Stimulated activated naive CD8-positive, alpha-beta T cell treated with anti-CD3 and anti-CD28 coated beads, Interleukin-15, amount 100 ng/mL, for 72 hours (primary cell): ENCODE measurements around the gene EVC.
"Not testable (repeated sequence)": the region's sequence is repeated elsewhere in the genome, so short reads cannot be mapped to it uniquely, and the experiment has no call there.

ENCODE experiments used
- ATAC-seq: fragments of 150-1000 bp; cut with Tn5 transposase; 2 replicates; pipeline ENCODE4 v1.10.0; 2021; ENCODE audit warnings: mild to moderate bottlenecking, moderate library complexity
- DNase-seq, 2 donors: peaks; one replicate each; pipeline ENCODE4 v3.0.0; 2021 to 2022
- H3K27ac Mint-ChIP-seq, 2 donors: one replicate each; pipeline ENCODE4 v1.8.0; 2022; ENCODE audit warnings: mild to moderate bottlenecking in 2 of 2, mixed read lengths in 2 of 2, moderate library complexity in 2 of 2
- H3K27me3 Mint-ChIP-seq: one replicate; pipeline ENCODE4 v1.8.0; 2022; ENCODE audit warnings: mixed read lengths
- H3K4me1 Mint-ChIP-seq: one replicate; pipeline ENCODE4 v1.8.0; 2022; ENCODE audit warnings: mild to moderate bottlenecking, mixed read lengths
- H3K4me3 Mint-ChIP-seq, 2 donors: one replicate each; pipeline ENCODE4 v1.8.0; 2022; ENCODE audit warnings: mild to moderate bottlenecking in 2 of 2, mixed read lengths in 2 of 2, moderate library complexity in 1 of 2
- H3K9me3 Mint-ChIP-seq, 2 donors: one replicate each; pipeline ENCODE4 v1.8.0; 2022; ENCODE audit warnings: mixed read lengths in 2 of 2

EVC gene

GRCh38 chr4:5815641-5816040 lies 104.6 kb downstream of the EVC start:
- ATAC-seq, result no peak
- DNase-seq, result no peak
- no peak overlapping the region for H3K27ac Mint-ChIP-seq
- no peak overlapping the region for H3K4me3 Mint-ChIP-seq
- H3K4me1 Mint-ChIP-seq, result no peaks in the 10 kb centered on the region
- no peaks in the 10 kb centered on the region for H3K27me3 Mint-ChIP-seq
- H3K9me3 Mint-ChIP-seq, result no peaks in the 10 kb centered on the region

GRCh38 chr4:5816101-5816500 lies 105.1 kb downstream of the EVC start:
- DNase-seq, result no peak
- Mint-ChIP-seq H3K27ac (no peak overlapping the region), H3K4me1 (no peaks in the 10 kb centered on the region)

DNA sequence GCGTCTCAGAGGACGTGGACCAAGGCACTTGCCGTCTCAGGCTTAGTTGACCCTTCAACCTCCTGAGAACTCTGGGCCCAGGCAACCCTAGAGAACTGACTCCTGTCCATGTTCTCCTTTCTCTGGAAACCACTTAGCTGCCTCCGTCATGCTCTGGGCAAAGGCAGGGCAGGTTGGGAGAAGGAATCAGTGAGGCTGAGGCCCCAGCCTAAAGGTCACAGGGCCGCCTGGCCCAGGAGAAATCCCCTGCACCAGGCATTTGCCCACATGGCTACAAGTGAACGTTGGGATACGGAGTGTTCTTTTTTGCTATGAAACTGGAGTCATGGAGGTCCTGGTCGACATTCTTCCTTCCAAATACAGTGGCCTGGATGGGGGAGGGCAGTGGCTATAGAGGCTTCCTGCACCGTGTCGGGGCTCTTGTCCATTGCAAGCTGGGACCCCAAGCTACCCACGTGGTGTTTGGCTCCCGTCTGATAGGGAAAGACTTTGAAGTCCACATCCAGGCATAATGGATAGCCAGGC lies 105.9 kb downstream of the EVC start:
- ATAC-seq (no peak), DNase-seq (no peak)
- no peak overlapping the region for H3K4me3 Mint-ChIP-seq
- no peaks in the 10 kb centered on the region for H3K4me1 Mint-ChIP-seq
- no peaks in the 10 kb centered on the region for H3K27me3 Mint-ChIP-seq
- peak overlapping the region; percentile 80 to 89 for H3K27ac Mint-ChIP-seq
- no peaks in the 10 kb centered on the region for H3K9me3 Mint-ChIP-seq

More at GRCh38 chr4:5816101-5816500, 105.1 kb downstream of the EVC start:
- Mint-ChIP-seq H3K9me3 (no peaks in the 10 kb centered on the region), H3K4me3 (no peak overlapping the region), H3K27me3 (no peaks in the 10 kb centered on the region)
- no peak for ATAC-seq

DNA sequence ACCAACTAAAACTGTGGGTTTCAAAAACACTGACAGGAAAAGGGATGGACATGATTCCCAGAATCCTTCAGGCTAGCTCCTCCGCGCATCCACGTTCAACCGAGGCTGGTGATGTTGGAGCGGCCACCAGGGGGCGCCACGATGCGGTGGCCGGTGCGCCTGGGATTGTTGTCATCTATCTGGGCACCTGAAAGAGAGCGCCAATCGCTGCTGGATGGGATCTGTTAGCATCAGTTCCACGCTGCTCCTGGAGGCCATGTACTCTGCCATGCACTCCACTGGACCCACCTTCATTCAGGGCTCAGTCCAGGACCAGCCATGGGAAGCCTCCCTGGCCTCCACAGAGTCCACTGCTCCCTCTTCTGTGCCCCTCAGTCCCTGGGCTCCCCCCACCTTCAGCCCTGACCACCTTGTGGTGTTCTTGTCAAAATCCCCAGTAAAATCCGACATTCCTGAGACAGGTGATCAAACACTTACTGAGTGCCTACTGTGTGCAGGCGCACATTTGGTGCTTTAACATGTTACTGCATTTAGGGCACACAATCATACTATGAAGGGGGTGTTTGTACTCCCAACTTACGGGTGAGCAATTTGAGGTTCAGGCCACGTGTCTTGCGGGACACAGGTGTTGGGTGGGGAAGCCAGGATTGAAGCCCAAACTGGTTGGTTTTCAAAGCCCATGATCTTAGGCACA lies 110.8 kb downstream of the EVC start:
- no peak for DNase-seq
- Mint-ChIP-seq H3K9me3 (no peaks in the 10 kb centered on the region), H3K4me1 (peaks cover 9% of the 10 kb centered on the region), H3K27ac (no peak overlapping the region), H3K27me3 (peaks cover 2% of the 10 kb centered on the region), H3K4me3 (no peak overlapping the region)
- ATAC-seq, result no peak

DNA sequence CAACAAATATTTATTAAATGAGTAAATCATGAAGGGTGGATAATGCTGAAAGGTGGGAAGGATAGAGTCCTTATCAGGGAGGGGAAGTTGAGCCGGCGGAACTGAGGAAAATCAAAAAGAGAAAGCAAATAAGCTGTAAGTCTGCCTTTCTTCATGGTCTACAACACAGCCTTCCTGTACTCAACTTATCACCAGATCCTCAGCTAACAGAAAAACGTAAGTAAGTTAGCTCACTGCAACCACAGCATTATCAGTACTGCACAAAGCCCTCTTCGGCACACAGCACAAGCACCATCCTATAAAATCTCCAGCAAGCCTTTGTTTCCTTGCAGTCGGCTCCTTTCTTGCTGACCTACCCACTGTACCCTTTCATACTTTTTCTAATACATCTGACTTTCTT lies 111.6 kb downstream of the EVC start:
- Mint-ChIP-seq H3K9me3 (no peaks in the 10 kb centered on the region), H3K27me3 (peaks cover 10% of the 10 kb centered on the region), H3K27ac (no peak overlapping the region), H3K4me1 (peaks cover 16% of the 10 kb centered on the region), H3K4me3 (no peak overlapping the region)
- DNase-seq, result no peak
- no peak for ATAC-seq

DNA sequence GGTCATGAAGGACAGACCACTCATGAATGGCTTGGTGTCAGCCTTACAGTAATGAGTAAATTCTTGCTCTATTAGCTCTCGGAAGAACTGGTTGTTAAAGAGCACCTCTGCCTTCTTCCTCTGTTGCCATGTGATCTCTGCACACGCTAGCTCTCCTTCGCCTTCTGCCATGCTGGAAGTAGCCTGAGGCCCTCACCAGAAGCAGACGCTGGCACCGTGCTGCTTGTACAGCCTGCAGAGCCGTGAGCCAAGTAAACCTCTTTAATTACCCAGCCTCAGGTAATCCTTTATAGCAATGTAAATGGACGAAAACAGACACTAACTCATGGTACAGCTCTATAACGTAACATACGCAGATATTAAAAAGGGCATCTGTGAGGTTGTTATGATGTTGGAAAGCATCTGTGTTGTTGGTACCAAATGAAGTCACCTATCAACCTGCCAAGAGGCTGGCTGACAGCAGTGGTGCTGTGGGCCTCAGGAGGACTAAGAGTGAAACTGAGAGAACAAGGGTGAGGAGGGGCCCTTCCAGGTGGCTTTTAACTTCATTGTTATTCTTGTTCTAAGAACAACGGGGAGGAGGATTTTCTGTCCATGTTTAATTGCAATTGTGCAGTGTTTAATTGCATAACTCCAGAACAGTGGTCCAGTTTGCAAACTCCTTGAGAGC lies 112.7 kb downstream of the EVC start:
- Mint-ChIP-seq H3K4me1 (peaks cover 16% of the 10 kb centered on the region), H3K9me3 (no peaks in the 10 kb centered on the region), H3K4me3 (no peak overlapping the region), H3K27me3 (peaks cover 21% of the 10 kb centered on the region), H3K27ac (no peak overlapping the region)
- DNase-seq (peak in 1 of 2 donors; percentile 14), ATAC-seq (peak; percentile 62)

GRCh38 chr4:5824227-5824626 lies 113.2 kb downstream of the EVC start:
- ATAC-seq (no peak), DNase-seq (no peak)
- Mint-ChIP-seq H3K4me3 (no peak overlapping the region), H3K27ac (no peak overlapping the region), H3K4me1 (peaks cover 16% of the 10 kb centered on the region), H3K27me3 (peaks cover 22% of the 10 kb centered on the region), H3K9me3 (no peaks in the 10 kb centered on the region)

DNA sequence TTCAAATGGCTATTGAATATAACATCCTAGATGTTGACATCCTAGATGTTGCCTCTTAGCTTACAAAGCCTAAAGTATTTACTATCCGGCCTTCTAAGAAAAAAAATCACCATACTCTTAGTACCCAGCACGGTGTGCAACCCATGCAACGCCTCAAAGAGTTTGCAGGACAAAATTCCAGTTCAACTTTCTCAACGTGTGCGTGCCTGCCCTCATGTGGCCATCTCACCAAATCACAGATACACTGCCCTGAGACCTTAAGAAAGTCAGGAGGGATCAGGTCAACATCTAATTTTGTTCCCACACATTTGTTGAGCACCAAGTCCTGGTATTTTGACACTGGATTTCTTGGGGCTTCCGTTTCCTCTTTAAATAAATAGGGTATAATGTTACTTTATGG lies 113.6 kb downstream of the EVC start:
- Mint-ChIP-seq H3K27ac (no peak overlapping the region), H3K4me1 (peaks cover 16% of the 10 kb centered on the region), H3K27me3 (peaks cover 22% of the 10 kb centered on the region), H3K9me3 (no peaks in the 10 kb centered on the region), H3K4me3 (no peak overlapping the region)
- ATAC-seq, result no peak
- DNase-seq, result no peak

DNA sequence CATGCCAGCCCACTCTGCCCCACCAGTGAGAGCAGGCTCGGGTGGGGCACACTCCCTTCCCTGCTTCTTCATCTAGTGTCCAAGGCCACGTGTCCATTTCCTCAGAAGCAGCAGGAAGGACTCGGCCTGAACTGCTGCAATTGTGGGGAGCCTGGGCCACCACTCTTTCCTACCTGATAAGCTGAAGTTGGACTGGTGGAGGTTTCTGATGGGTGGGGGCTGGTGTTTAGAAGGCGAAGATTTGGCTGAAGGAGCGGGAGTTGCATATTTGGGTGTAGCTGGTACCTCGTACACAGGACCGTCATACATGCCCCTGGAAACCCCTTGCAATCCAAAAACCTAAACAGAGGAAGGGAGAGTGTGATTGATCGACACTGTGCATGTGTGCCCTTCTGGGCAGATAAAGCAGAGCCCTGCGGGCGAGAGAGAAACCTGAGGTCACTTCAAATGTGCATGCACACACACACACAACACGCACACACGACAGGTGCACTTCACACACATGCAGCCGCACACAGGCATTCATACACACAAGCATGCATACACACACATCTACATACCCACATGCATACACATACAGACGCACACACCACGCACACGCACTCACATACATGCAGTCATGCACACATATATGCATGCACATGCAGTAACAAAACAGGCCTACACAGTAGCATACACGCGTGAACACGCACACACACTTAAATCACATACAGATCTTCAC lies 114.5 kb downstream of the EVC start:
- Mint-ChIP-seq H3K4me1 (peaks cover 16% of the 10 kb centered on the region), H3K4me3 (no peak overlapping the region), H3K27ac (peak overlapping the region in 1 of 2 donors; percentile 61), H3K27me3 (peaks cover 22% of the 10 kb centered on the region), H3K9me3 (no peaks in the 10 kb centered on the region)
- DNase-seq (no peak), ATAC-seq (no peak)

GRCh38 chr4:5826437-5827107 lies 115.6 kb downstream of the EVC start:
- Mint-ChIP-seq H3K4me3 (no peak overlapping the region), H3K27me3 (peaks cover 22% of the 10 kb centered on the region)
- ATAC-seq, result peak; percentile 45

GRCh38 chr4:5827108-5828004 lies 116.4 kb downstream of the EVC start:
- Mint-ChIP-seq H3K27ac (peak overlapping the region in 1 of 2 donors; percentile 27), H3K9me3 (no peaks in the 10 kb centered on the region), H3K27me3 (peaks cover 22% of the 10 kb centered on the region), H3K4me1 (peaks cover 16% of the 10 kb centered on the region), H3K4me3 (no peak overlapping the region)
- no peak for DNase-seq
- ATAC-seq, result no peak

More at GRCh38 chr4:5826437-5827107, 115.6 kb downstream of the EVC start:
- Mint-ChIP-seq H3K9me3 (no peaks in the 10 kb centered on the region), H3K4me1 (peaks cover 16% of the 10 kb centered on the region), H3K27ac (no peak overlapping the region)
- no peak for DNase-seq

DNA sequence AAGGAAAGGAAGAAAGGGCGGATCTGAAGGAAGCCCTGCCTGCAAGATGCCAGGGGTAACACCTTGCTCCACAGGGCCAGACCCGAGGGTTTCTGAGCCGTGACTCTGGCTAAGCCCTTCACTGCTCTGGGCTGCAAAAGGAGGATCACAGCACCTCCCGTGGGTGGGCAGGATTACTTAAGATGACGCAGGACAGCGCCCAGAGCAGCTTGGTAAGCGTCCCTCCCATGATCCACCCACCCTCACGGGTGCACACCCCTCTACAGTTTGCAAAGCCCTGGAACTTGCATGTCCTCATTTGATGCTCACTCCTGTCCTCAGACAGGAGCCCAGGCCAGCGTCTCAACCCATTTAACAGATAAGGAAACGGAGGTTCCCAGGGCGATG lies 117.0 kb downstream of the EVC start:
- Mint-ChIP-seq H3K4me3 (no peak overlapping the region), H3K4me1 (peaks cover 16% of the 10 kb centered on the region), H3K27me3 (peaks cover 22% of the 10 kb centered on the region), H3K9me3 (no peaks in the 10 kb centered on the region), H3K27ac (no peak overlapping the region)
- ATAC-seq (no peak), DNase-seq (no peak)

DNA sequence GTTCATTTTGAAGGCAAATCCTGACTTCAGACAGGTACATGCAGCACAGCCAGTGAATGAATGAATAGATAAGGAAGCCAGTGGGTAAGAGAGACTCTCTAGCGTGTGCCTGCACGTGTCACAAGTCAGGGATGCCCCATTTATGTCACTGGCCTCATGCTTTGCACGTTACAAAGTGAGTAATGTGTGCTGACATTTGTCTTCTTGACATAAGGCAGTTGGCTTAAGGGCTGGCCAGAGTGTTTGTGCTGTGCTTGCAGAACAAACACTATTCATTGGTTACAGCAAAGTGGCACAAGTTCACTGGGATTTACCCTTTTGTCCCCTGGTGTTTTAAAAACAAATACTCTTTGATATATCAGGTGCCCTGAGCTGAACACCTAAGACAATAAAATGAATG lies 125.9 kb downstream of the EVC start:
- Mint-ChIP-seq H3K27me3 (no peaks in the 10 kb centered on the region), H3K9me3 (no peaks in the 10 kb centered on the region), H3K4me3 (no peak overlapping the region), H3K27ac (peak overlapping the region in 1 of 2 donors; percentile 9), H3K4me1 (no peaks in the 10 kb centered on the region)
- ATAC-seq (no peak), DNase-seq (no peak)

DNA sequence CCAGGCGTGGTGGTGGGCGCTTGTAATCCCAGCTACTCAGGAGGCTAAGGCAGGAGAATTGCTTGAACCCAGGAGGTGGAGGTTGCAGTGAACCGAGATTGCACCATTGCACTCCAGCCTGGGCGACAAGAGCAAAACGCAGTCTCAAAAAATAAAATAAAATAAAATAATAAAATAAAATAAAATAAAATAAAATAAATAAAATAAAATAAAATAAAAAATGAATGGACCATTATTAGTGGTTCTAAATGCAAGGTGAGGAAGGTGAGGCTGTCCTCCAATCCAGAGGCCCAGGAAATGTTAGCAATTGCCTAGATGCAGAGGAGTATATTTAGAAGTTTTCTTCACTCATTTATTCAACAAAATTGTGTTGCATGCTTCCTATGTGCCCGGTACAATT lies 126.5 kb downstream of the EVC start:
- not testable (repeated sequence) for H3K4me1 Mint-ChIP-seq, H3K27ac Mint-ChIP-seq, H3K4me3 Mint-ChIP-seq, H3K9me3 Mint-ChIP-seq, DNase-seq, ATAC-seq, H3K27me3 Mint-ChIP-seq

GRCh38 chr4:5839332-5839731 lies 128.3 kb downstream of the EVC start:
- Mint-ChIP-seq H3K4me1 (no peaks in the 10 kb centered on the region), H3K9me3 (no peaks in the 10 kb centered on the region), H3K27ac (no peak overlapping the region), H3K27me3 (no peaks in the 10 kb centered on the region), H3K4me3 (no peak overlapping the region)
- DNase-seq (no peak), ATAC-seq (no peak)
